ENCODE measurements around the gene CCDC187.

The CCDC187 gene

GRCh38 chr9:136201174-136201573 lies 102.7 kb downstream of the CCDC187 start:
- no peak overlapping the region for H3K27ac ChIP-seq (ENCODE audit: low read depth in 2 of 2, low read length in 2 of 2)
- peaks cover 43 to 65% of the 10 kb centered on the region in 2 donors for H3K27me3 ChIP-seq (ENCODE audit: control insufficient read depth in 2 of 2, insufficient read depth in 2 of 2, low read length in 2 of 2)
- no peak overlapping the region for H3K9ac ChIP-seq (ENCODE audit: low read depth in 1 of 2, low read length in 2 of 2)
- H3K4me3 ChIP-seq (ENCODE audit: low read length in 2 of 2), result no peak overlapping the region
- no peaks in the 10 kb centered on the region for H3K4me1 ChIP-seq (ENCODE audit: control insufficient read depth in 2 of 2, insufficient read depth in 2 of 2, low read length in 2 of 2)
- no peaks in the 10 kb centered on the region for H3K9me3 ChIP-seq (ENCODE audit: control insufficient read depth in 2 of 2, low read length in 2 of 2)
- no peaks in the 10 kb centered on the region for H3K36me3 ChIP-seq (ENCODE audit: control insufficient read depth in 2 of 2, insufficient read depth in 2 of 2, low read length in 2 of 2)

GRCh38 chr9:136200424-136200823 lies 103.5 kb downstream of the CCDC187 start:
- Histone ChIP-seq H3K9ac (ENCODE audit: low read depth in 1 of 2, low read length in 2 of 2) (no peak overlapping the region), H3K27me3 (ENCODE audit: control insufficient read depth in 2 of 2, insufficient read depth in 2 of 2, low read length in 2 of 2) (peaks cover 46 to 71% of the 10 kb centered on the region in 2 donors), H3K4me3 (ENCODE audit: low read length in 2 of 2) (no peak overlapping the region), H3K9me3 (ENCODE audit: control insufficient read depth in 2 of 2, low read length in 2 of 2) (no peaks in the 10 kb centered on the region), H3K27ac (ENCODE audit: low read depth in 2 of 2, low read length in 2 of 2) (no peak overlapping the region), H3K36me3 (ENCODE audit: control insufficient read depth in 2 of 2, insufficient read depth in 2 of 2, low read length in 2 of 2) (no peaks in the 10 kb centered on the region), H3K4me1 (ENCODE audit: control insufficient read depth in 2 of 2, insufficient read depth in 2 of 2, low read length in 2 of 2) (no peaks in the 10 kb centered on the region)
